ENCODE measurements around the gene CTXN1.
"Not testable (repeated sequence)": the region's sequence is repeated elsewhere in the genome, so short reads cannot be mapped to it uniquely, and the experiment has no call there.

Gene CTXN1

DNA sequence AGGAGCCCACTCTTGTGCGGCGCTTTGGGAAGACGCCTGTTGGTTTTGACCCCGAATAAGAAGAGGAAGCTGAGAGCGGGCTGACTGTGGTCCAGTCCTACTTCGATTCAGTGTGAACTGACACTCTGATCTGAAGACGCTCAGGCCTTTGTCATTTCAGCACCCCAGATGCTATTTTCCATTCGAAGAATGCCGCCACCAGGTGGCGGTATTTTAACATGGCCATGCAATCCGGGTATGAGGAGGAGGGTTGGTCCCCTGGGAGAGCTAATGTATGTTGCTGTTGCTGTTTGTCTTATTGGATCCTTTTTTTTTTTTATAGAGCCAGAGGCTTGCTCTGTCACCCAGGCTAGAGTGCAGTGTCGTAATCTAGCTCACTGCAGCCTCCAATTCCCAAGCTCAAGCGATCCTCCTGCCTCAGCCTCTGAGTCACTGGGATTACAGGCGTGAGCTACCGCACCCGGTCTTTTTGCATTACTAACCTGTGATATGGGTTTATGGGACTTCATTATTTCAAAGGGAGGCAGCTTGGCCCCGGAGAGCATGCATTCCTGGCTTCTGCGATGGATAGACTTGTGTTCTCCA, 18.3 kb upstream of the CTXN1 start:
- DNase-seq = peak; percentile 81

GRCh38 chr19:7943444-7944176, 17.7 kb upstream of the CTXN1 start, which contains the start of gene TIMM44:
TSS of gene TIMM44 (minus strand) at chr19:7943666. CDS start at chr19:7943651, 15 bp downstream.
- DNase-seq = peak; percentile 97

DNA sequence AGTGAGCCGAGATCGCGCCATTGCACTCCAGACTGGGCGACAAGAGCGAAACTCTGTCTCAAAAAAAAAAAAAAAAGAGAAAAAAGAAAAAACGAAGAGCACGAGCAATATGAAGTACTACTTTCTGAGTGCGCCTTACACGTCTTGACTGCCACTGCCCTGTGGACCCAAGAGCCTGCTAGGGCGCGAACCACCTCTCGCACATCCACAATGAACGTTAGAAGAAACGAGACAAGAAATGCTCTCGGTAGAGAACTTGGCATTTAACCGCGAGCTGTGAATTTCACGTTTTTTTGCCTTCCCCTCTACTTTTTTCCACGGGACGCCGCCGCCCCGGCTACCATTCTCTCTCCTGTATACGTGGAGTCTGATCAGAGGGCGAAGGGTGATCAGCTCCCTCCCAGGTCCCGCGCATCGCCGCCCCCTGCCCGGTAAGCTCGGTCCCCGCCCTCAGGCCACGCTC, 17.1 kb upstream of the CTXN1 start:
- DNase-seq = no peak

GRCh38 chr19:7941895-7942596, 16.1 kb upstream of the CTXN1 start:
- DNase-seq = no peak

GRCh38 chr19:7940841-7941240, 14.9 kb upstream of the CTXN1 start:
- no peak for DNase-seq

GRCh38 chr19:7934766-7935165, 8.8 kb upstream of the CTXN1 start:
- no peak for DNase-seq

DNA sequence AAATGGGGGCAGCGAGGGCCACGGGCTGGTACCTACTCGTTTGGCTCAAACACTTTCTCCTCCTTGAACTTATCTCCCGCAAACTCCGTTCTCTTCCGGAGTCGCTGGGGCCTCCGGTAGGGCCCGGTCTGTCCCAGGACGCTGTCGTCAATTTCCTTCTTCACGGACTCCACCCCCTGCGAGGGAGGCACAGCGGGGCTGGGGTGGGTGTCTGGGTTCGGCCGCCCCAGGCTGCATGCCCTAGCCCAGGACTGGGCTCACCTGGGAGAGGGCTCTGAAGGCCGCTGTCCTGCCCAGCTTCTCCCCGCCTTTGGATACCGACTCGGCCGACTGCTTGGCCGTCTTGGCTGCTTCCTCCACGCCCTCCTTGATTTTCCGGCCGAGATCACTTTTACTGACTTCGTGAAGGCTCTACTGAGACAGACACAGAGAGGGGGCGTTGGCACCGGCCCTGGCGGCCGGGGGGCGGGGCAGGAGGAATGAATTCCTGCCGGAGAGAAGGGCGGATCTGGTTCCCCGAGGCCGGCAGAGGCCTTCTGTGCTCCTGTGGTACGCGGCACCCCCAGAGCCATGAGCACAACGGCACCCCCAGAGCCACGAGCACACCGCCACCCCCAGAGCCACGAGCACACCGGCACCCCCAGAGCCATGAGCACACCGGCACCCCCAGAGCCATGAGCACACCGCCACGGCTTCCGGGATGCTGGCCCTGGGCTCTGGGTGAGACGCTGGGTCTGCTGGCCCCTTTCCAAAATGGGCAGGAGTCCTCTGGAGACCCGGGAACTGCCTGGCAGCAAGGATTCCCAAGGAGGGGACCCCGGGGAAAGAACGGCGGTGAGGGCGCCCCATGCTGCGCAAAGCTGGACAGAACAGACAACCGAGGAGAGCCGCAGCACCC, 8.1 kb upstream of the CTXN1 start:
- no peak for DNase-seq

GRCh38 chr19:7933411-7933810, 7.5 kb upstream of the CTXN1 start:
- DNase-seq = no peak

DNA sequence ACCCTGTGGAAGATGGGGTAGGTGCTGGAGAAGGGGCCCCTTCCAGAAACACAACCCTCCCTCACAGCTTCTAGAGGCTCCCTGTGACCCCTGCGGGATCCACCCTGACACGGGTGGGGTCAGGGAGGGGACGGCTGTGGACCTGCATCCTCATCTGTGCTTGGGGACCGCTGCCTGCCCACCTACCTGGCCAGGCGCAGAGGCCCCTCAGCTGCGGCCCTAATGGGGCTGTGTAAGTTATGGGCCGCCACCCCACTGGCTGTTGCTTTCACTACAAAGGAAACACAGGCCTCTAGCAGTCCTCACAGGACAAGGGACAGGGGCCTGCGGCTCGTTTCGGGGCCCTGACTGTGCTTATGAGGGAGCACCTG, 7.0 kb upstream of the CTXN1 start:
- no peak for DNase-seq

DNA sequence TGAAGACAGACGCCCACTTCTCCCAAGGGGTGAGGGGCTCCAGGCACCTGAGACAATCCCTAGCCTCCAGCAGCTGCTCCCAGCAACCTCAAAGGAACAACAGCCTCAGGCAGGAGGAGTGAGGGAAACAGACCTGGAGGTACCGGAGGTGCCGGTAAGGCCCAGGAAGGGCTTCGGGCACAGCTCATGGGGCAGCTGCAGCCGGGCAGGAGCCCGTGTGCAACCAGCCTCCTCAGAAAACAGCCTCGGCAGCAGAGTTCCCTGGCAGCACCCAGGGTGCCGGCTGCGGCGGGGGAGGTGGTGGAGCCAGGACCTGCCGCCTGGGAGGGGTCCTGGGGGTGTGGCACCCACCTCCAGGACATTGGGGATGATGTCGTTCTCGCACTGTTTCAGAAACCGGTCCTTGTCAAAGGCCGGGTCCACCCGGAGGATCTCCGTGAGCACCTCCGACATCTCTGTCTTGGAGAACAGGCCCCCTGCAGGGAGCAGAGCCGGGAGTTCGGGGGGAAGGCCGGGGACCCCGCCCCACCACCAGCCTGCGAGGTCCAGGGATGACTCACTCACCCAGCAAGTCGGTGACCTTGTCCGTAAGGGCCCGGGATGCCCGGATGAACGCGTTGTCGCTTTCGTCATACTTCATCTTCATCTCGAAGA, 6.5 kb upstream of the CTXN1 start:
- no peak for DNase-seq

DNA sequence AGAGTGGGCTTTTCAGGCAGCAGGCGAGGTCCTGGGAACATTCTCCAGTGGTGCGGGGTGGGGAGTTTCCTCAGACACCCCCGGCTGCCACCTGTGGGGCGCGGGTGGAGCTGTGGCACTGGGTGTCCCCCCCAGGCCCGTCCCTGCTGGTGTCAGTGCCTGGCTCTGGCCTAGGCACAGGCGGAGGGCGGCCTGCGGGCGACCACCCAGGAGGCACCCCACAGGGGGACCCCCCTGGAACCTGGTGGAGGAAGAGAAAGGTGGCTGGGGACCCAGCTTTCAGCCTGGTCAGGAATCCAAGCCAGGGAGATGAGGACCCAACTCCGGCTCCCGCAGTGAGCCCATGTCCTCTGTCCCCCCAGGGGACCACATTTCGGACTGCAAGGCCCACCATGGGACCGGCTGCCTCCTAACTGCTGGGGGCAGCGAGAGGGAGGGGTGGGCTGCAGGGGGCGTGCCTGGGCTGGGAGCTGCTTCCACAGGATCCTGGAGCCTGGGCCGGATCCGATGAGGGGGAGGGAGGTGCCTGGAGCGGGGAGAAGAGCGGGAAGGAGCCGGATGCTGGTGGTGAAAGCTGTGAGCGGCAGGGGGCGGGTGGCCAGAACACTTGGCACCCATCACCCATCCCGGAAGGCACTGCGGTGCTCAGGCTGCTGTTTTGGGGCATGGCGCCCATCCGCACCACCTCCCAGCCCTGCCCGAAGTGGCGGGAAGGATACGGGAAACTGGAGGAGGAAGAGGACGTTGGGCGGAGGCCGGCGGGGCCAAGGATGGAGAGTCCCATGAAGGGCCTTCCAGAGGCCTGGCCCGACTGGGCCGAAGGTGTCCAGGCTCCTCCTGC, 5.5 kb upstream of the CTXN1 start:
- DNase-seq = no peak

DNA sequence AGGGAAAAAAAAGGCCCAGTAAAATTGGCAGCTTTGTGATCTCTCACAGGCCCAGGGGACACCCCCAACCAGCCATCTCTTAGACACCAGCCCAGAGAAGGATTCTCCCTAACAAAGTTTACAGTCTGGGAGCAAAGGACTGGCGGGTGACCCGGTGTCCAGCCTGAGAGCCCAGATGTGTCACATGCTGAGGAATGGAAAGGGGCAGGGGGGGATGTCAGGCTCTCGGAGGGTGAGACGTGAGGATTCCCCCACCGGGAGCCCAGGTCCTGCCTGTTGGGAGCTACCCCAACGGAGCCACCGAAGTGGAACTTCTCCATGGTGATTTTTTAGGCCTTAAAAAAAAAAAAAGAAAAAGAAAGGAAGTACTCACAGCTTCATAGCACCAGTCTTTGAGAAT, 4.8 kb upstream of the CTXN1 start:
- no peak for DNase-seq

- not testable (repeated sequence) for DNase-seq
Measured at GRCh38 chr19:7930030-7930429, 4.1 kb upstream of the CTXN1 start.

DNA sequence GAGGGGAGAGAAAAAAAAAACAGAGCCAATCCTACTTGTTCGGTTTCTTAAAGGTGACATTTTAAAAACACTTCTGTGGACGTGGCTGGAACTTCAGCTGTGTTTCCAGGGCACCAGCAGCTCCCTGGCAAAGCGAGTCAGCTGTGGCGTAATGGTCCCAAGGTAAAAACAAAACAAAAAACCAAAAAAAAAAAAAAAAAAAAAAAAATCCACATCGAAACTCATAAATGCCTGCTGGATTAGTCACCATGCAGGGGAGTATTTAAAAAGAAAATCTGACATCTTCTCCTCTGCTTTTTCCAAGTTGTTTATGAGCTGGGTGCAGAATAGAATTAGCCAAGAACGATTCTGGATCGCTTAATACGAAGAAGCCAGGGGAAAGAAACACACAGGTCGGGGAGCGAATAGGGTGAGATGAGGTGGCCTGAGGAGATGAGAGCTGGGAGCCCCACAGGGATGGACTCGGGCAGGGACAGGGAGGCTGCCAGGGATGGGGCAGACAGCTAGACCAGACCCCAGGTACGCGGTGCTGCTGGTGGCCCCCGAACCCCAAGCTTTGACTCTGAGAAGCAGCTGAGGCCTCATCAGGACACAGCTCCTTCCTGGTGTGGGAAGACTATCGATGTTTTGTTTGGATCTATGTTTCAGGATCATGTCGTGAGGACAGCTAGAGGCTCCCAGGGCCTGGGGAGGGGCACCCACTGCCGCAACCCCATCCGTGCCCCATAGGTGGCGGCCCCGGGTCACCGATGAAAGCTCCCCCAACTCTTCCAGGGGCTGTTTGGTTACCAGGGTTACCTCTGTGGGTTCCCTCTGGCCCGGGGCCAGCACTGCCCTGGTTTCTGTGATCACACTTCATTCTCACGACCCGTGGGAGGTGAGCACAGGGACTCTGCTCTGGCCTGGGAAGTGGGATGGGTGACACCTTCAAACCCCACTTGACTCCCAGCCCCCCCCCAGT, 3.1 kb upstream of the CTXN1 start:
- DNase-seq = peak; percentile 71

- no peak for DNase-seq
Measured at GRCh38 chr19:7928334-7928706, 2.4 kb upstream of the CTXN1 start.

GRCh38 chr19:7927605-7928333, 1.8 kb upstream of the CTXN1 start:
- DNase-seq = no peak

DNA sequence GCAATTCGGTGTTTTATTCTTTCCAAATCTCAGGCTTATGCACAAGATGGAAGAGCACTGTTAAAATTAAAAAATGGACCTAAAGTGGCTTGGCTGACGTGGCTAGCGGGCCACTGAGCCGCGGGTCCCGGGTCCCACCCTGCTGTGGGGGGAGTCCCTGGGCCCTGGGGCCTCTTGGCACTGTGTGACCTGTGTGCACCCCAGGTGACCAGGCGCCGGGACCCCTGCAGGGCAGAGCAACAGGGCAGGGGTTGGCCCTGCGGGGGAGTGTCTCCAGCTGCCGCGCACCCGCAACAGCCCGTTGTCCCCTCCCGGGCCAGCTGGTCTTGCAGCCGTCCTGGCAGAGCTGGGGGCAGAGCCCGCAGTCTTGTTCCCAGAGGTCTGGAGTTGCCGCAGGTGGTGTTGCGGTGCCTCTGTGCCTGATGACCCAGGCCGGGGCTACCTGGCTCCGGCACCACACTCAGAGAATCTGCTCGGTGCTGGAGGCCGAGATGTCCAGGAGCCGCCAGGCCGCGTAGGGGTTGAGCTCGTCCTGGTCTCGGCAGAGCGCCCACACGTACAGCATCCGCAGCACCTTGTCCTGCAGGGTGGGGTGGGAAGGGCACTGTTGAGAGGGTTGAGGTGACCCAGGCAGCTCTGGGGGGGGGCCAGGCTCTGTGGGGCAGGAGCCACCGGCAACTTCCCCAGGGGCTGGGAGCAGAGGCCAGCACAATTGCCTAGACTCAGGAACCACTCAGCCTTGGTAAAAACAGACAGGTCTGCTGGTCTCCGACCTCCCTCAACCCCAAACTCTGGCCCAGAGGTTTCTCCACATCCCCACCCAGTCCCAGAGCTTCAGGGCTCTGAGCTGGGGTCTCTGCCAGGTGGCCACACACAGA, 1.0 kb upstream of the CTXN1 start:
- DNase-seq = no peak

GRCh38 chr19:7925171-7925851, 624 bp downstream of the CTXN1 start:
- peak; percentile 70 for DNase-seq

All from effector CD4-positive, alpha-beta T cell (primary cell).